PC-9 (cell line): Measurements from ENCODE around the gene ZNF462.

Experiments
- EZH2 ChIP-seq: fragments of 200-600 bp; sonication (generic); IDR thresholded peaks from 2 replicates; pipeline ENCODE4 v1.8.0; 2017; ENCODE audit warnings: antibody characterized with exemption, low read depth
- TF ChIP-seq, protein P1 (sequence below): fragments of 200-600 bp; sonication (generic); conservative IDR thresholded peaks from 2 replicates; pipeline ENCODE4 v1.6.1; 2017; ENCODE audit warnings: mixed run types, antibody characterized with exemption, mild to moderate bottlenecking, moderate library complexity

DNA sequence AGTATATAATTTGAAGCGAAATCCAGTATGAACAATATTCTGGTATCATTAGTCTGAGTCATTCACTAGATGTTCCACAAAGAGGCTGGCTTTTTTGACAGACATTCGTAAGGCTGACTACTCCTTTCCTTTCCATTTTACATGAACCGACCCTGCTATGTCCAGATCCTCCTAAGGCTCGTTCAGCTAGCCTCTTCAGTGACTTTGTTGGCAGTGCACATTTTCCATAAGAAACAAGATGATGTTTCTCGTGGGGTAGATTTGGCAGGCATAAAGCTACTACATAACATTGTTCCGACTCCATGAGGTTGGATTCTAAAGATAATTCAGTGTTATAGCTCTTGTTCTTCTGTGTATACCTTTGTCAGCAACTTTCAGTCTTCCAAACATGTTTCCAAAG, 49.0 kb downstream of the ZNF462 start:
- TF ChIP-seq, protein P1, sequence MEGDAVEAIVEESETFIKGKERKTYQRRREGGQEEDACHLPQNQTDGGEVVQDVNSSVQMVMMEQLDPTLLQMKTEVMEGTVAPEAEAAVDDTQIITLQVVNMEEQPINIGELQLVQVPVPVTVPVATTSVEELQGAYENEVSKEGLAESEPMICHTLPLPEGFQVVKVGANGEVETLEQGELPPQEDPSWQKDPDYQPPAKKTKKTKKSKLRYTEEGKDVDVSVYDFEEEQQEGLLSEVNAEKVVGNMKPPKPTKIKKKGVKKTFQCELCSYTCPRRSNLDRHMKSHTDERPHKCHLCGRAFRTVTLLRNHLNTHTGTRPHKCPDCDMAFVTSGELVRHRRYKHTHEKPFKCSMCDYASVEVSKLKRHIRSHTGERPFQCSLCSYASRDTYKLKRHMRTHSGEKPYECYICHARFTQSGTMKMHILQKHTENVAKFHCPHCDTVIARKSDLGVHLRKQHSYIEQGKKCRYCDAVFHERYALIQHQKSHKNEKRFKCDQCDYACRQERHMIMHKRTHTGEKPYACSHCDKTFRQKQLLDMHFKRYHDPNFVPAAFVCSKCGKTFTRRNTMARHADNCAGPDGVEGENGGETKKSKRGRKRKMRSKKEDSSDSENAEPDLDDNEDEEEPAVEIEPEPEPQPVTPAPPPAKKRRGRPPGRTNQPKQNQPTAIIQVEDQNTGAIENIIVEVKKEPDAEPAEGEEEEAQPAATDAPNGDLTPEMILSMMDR, result no peak
- TF ChIP-seq EZH2, result no peak
